Stimulated activated CD4-positive, alpha-beta T cell treated with anti-CD3 and anti-CD28 coated beads, Interleukin-12 subunit alpha, Interleukin-12 subunit beta, amount 100 ng/mL, for 4 hours (primary cell): ENCODE measurements around the gene CEACAM21.
"Not testable (repeated sequence)": the region's sequence is repeated elsewhere in the genome, so short reads cannot be mapped to it uniquely, and the experiment has no call there.

Source experiments
- DNase-seq: peaks from one replicate; pipeline ENCODE4 v3.0.0-alpha.2; 2020

The CEACAM21 gene

DNA sequence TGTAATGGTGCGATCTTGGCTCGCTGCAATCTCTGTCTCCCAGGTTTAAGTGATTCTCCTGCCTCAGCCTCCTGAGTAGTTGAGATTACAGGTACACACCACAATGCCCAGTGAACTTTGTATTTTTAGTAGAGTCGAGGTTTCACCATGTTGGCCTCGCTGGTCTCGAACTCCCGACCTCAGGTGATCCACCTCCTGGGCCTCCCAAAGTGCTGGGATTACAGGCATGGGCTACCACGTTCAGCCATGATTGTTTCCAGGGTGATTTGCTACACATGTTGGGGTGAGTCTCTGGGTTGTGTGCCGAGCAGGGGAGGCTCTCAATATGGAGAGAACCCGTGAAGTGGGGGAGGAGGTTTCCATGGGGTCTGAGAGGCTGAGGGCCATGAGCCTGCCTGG lies 24.8 kb upstream of the CEACAM21 start:
- DNase-seq, result no peak

DNA sequence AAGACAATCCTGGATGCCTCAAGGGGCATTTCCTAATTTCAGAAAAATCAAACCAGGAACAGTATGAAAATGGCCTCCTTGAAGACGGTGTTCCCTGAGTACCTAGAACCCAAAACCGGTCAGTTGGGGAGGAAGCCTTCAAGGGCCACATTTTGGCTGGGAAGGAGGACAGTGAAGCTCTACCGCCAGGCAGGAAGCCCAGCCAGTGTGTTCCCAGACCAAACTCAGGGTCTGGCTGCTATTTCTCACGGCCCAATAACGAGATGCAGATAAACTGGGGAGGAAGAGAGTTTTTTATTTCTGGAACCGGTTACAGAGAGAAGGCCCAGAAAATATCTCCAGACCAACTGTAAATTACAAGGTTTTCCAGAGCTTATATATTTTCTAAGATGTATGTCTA lies 24.3 kb upstream of the CEACAM21 start:
- DNase-seq, result no peak

DNA sequence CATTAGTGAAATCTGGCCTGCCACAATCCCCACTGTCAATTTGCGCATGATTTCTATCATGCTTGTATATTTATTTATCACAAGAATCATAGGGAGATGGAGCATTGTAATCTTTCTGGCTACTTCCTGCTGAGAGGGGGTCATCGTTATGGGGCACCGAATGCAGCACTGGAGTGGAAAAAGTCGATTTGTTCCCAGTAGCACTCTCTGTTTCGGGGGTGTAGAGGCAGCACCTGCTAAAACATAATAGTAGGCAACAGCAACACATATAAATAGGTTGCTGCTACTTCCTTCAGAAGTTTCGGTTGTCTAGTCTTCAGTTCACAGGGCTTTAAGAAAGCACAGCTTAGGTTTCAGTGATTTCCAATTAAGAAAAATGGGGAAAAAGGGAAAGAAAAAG lies 23.4 kb upstream of the CEACAM21 start:
- no peak for DNase-seq

GRCh38 chr19:41553804-41554203 lies 22.2 kb upstream of the CEACAM21 start:
- DNase-seq, result no peak

DNA sequence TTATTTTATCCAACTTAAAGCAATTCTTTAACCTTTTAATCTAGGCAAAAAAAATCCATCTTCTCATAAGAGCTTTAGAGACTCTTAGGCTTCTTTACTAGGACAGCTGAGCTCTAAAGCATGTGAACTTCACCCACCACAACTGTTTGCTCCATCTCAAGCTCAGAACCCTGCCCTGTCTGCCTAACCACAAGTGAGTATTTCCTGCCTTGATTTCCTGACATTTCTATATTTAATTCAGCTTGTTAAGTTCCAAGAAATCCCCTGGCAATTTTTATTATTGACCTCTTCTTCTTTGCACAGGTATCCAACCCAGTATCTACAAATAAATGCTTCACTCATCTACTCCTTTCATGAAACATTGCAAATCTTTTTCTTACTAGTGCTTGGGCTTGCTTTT lies 21.1 kb upstream of the CEACAM21 start:
- DNase-seq, result no peak

DNA sequence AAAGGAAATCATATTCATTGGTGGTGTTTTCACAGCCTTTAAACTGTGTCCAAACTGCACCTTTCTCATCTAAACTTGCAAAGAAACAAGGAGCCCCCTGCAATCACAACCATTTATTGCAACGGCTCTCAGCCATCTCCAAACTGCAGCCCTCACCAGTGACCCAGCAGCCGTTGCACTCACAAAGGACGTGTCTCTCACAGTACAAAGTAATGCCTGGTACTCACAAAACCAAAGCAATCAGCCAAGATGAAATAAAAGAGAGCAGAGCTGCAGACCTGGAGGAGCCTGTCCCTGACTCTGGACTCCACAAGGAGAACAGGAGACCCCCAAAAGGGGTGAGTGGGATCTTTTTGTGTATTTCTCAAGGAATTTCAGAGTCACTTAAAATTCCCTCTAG lies 20.2 kb upstream of the CEACAM21 start:
- DNase-seq, result no peak

GRCh38 chr19:41563854-41564514 lies 12.0 kb upstream of the CEACAM21 start:
- no peak for DNase-seq

DNA sequence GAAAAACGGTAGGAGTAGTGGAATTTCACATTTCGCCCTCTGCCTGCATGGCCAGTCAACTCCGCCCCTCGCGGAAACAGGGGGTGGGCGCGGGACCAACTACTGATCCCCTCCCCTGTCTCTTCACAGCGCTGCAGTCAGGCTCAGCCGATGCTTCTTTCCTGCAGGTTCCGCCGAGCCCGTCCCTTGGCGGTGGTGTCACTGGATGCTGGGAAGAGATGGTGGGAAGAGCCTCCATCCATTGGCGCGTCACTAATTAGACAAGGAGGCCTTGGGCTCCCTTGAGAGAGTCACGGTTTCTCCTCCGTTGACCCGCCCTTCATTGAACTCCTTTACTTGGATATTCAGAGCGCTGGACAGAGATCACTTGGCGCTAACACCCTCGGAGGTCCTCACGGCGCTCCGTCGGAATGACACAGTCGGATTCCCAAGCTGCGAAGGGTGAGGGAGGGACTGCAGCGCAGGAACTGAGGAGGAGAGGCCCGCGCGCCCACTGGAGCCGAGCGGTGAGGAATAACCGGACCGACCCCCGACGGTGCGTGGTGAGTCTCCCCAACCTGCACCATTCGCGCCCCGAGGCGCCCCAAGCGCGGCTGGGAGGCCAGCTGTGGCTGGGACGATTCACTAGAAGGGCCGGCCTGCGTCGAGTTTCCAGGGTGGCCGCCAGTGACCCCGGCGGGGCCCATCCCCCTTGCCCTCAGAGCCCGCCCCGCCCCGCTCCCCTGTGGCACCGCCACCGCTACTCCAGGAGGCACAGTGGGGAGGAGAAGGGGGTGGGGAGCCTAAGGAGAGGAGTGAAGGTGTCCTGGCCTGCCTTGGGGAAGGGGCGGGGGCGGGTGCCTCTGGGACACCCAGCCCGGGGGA lies 11.2 kb upstream of the CEACAM21 start:
- no peak for DNase-seq

- DNase-seq, result no peak
Measured at GRCh38 chr19:41565379-41565720, 10.6 kb upstream of the CEACAM21 start.

DNA sequence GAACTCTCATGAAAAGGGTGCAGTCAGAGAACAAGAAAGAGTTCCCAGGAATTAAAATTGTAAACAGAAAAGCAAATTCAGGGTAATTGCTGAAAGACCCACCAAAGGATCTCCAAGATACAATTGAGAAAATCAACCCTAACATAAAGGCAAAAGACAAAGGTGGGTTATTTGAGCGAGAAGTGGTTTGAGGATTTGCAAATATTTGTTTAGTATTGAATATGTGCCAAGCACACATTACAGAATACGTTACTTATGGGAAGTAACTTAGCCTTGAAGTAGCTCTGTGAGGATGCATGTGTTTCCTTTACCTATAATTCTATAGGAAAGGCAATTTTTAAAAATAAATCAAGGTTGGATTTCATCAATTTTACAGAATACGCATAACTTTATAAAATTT lies 10.0 kb upstream of the CEACAM21 start:
- no peak for DNase-seq

GRCh38 chr19:41569481-41570150 lies 6.3 kb upstream of the CEACAM21 start:
- no peak for DNase-seq

- DNase-seq, result no peak
Measured at GRCh38 chr19:41570179-41570578, 5.8 kb upstream of the CEACAM21 start.

GRCh38 chr19:41570639-41571112 lies 5.3 kb upstream of the CEACAM21 start:
- peak; percentile 87 for DNase-seq

DNA sequence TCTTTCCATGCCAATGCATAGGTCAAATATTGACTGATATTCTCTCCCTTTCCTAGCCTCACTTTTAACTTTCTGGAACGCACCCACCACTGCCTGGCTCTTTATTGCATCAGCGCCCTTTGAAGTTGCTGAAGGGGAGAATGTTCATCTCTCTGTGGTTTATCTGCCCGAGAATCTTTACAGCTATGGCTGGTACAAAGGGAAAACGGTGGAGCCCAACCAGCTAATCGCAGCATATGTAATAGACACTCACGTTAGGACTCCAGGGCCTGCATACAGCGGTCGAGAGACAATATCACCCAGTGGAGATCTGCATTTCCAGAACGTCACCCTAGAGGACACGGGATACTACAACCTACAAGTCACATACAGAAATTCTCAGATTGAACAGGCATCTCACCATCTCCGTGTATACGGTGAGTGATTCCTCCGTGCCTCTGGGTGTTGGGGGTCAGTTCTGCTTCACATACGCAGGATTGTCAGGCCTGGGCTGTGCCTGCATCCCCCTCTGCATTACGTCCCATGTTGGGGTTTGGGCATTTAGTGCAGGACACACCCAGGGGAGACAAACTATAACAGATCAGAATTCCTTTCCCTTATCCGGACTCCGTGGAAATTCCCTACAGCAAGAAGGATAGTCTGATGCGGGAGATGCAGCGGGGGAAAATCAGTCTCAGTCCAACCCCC lies 1.3 kb downstream of the CEACAM21 start:
- no peak for DNase-seq

- DNase-seq, result no peak
Measured at GRCh38 chr19:41577833-41578232, 1.9 kb downstream of the CEACAM21 start.

DNA sequence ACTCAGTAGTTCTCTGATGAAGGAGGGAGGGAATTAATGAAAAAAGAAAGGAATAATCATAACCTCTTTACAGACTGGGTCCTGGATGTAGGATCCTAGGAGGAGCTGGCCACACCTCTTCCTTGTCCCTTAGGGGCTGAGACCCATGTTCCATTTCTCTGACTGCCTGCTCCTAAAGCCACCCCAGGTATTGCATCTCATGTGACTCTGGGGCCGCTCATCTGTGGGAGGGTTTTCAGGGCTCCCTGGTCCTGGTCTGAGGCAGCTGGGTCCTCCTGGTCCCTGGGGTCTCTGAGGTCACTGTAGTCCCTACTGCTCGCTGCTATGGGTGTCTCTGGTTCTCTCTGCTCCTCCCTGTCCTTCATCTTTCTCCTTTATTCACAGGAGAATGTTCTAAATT lies 2.9 kb downstream of the CEACAM21 start:
- DNase-seq, result no peak

DNA sequence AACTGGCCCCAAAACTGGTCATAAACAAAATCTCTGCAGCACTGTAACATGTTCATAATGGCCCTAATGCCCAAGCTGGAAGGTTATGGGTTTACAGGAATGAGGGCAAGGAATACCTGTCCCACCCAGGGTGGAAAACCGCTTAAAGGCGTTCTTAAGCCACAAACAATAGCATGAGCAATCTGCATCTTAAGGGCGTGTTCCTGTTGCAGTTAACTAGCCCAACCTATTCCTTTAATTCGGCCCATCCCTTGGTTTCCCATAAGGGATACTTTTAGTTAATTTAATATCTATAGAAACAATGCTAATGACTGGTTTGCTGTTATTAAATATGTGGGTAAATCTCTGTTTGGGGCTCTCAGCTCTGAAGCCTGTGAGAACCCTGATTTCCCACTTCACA lies 5.1 kb downstream of the CEACAM21 start:
- not testable (repeated sequence) for DNase-seq

GRCh38 chr19:41582577-41583182 lies 6.7 kb downstream of the CEACAM21 start:
- not testable (repeated sequence) for DNase-seq

DNA sequence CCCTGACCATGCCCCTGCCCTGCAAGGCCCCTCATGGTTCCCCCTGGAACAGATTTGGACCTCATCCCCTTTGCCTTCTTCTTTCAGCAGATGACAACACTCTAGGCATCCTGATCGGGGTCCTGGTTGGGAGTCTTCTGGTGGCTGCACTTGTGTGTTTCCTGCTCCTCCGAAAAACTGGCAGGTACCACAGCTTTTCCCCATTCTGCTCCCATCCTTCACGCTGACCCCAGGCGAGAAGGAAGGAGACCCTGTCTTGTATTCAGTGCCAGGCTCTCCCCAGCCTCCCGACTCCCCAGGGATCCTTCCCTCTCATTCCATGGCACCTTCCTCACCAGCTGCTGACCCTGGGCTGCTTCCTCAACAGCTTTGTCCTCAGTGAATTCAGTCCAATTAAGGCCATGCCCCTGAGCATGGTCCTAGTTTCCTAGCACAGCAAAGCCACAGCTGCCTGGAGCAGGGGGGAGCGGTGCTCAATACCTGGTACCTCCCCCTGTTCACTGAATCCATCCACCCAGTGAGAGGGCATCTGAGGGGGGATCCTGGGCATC lies 8.4 kb downstream of the CEACAM21 start:
- no peak for DNase-seq

- DNase-seq, result no peak
Measured at GRCh38 chr19:41584931-41585330, 9.0 kb downstream of the CEACAM21 start.

DNA sequence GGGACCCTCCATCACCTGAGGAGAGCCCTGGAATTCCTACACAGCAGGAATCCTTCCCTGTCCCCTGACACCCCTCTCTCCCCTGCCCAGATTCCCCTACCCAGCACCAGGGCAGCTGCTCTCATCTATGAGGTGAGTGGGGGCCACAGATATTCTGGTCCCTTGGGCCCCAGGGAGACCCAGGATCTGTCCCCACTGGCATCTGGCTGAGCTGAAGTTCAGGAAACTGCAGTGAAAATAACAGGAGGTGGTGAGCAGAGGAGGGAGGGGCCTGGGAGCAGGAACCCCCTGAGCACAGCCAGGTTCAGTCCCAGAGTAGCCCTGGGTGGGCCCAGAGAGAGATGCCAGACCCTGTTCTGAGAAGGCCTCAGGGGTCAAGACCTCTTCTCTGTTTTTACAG lies 10.1 kb downstream of the CEACAM21 start:
- DNase-seq, result no peak

- DNase-seq, result no peak
Measured at GRCh38 chr19:41587101-41587837, 11.3 kb downstream of the CEACAM21 start.
